ENCODE data around the gene SNED1.

DNA sequence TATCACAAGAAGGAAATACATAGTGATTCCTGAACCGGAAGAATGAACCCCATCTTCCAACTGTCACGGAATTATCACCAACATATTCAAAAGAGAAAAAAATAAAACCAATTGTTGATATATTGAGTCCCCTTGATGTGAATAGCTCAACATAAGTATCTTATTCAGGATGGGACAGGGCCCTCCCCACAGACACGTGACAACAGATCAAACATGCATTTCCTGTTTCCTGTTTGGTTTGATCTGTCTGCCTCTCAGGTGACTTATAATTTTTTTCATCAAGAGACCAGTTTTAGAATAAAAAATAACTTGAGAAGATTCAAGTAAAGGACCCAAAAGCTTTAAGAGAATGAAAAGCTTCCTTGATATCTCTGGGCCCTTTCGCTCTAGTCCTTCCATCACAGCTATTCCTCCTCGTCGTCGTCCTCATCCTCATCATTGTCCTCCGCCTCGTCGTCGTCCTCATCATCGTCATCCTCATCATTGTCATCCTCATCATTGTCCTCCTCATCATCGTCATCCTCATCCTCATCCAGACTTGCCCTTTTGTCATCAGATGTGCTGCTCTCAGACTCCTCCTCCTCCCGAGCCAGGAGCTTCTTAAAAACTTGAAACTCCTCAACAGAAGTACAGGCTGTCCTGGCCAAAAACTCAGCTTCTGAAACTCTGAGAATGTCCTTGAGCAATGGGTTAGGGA is 97.3 kb downstream of the SNED1 start:
- TF ChIP-seq, protein P1, sequence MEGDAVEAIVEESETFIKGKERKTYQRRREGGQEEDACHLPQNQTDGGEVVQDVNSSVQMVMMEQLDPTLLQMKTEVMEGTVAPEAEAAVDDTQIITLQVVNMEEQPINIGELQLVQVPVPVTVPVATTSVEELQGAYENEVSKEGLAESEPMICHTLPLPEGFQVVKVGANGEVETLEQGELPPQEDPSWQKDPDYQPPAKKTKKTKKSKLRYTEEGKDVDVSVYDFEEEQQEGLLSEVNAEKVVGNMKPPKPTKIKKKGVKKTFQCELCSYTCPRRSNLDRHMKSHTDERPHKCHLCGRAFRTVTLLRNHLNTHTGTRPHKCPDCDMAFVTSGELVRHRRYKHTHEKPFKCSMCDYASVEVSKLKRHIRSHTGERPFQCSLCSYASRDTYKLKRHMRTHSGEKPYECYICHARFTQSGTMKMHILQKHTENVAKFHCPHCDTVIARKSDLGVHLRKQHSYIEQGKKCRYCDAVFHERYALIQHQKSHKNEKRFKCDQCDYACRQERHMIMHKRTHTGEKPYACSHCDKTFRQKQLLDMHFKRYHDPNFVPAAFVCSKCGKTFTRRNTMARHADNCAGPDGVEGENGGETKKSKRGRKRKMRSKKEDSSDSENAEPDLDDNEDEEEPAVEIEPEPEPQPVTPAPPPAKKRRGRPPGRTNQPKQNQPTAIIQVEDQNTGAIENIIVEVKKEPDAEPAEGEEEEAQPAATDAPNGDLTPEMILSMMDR (IDR thresholded peaks at IDR 0.05): no peak
- TF ChIP-seq POLR2A (IDR thresholded peaks at IDR 0.05): no peak
